Right ventricle myocardium inferior (tissue), 1 donor: Measurements from ENCODE around the gene DEFB118. TPM values are rescaled to one million over a fixed set of nuclear protein-coding genes. Genes with fewer than 3 reads are reported as not detected.

Source experiments
- total RNA-seq: library from RNA; stranded (reverse); fragmentation: NEBNext Ultra II Directional; extraction: Animal tissue kit (Norgen Biotek cat#: 25700); gene quantifications from one replicate; pipeline ENCODE4 v1.2.1, GENCODE V29; 2021
- donor health status: DM: no; HTN: yes; CAD: no; lungs with severe emphysema.

The DEFB118 gene
- total RNA-seq, 1 donor from 2014 or later = not detected

Other genes starting within 250 kb of the DEFB118 start
- not detected for gene DEFB115, start 110.9 kb upstream of the DEFB118 start, total RNA-seq
- not detected for gene DEFB116, start 60.0 kb upstream of the DEFB118 start, total RNA-seq
- not detected for gene DEFB119, start 22.0 kb downstream of the DEFB118 start, total RNA-seq
- not detected for gene DEFB121, start 37.6 kb downstream of the DEFB118 start, total RNA-seq
- not detected for gene DEFB123, start 72.0 kb downstream of the DEFB118 start, total RNA-seq
- gene DEFB124, start 106.5 kb downstream of the DEFB118 start, total RNA-seq = not detected
- 2.4 TPM for gene REM1, start 106.7 kb downstream of the DEFB118 start, total RNA-seq
- gene HM13, start 145.8 kb downstream of the DEFB118 start, total RNA-seq = 46.7 TPM
- gene ID1, start 236.7 kb downstream of the DEFB118 start, total RNA-seq = 98.9 TPM